ENCODE measurements around the gene NDE1. TPM values are rescaled to one million over a fixed set of nuclear protein-coding genes. Genes with fewer than 3 reads are reported as not detected.
A peak's percentile ranks its signal among the peaks of the same experiment; 100 is the strongest.

The NDE1 gene
- total RNA-seq, 1 donor from 2014 or later: 31.4 TPM

DNA sequence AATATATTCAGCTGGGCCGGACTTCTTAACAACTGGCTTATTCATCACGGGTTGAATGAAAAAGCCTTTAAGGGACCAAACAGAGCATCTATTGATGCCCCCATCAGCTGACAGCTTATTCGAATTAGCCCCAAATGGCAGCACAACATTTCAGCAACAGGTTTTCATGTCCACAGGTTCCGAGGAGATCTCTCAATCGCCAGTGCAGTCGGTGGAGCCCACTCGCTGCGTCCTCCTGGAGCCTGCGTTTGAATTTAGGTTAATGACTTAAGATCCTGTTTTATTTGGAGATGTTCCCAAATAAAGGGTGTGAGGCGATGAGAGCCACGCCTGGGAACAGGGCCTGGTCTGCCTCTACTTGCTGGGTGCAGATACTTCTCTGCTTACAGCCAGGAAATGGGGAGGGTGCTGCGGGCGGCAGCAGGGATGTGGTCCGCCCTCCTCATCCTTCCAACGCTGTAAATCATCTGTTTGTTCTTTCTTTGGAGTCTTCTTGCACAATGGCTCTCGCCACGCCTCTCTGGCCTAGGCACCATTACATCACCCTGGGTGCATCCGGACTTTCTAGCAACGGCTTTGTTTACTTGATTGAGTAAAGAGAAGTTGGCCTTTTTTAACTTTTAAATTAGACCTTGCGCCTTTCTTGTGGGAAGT is 22.6 kb downstream of the NDE1 start:
- Histone ChIP-seq H3K4me3 (ENCODE audit: insufficient read depth, low read depth, low read length) (peak overlapping the region; percentile 11), H3K9me3 (ENCODE audit: insufficient read depth, low read depth, low read length) (no peaks in the 10 kb centered on the region), H4K20me1 (ENCODE audit: insufficient read depth, low read length) (peaks cover 6% of the 10 kb centered on the region), H3K27ac (ENCODE audit: low read depth, low read length) (peak overlapping the region; percentile 79), H3K9ac (ENCODE audit: low read length) (peak overlapping the region; percentile 70), H3K4me1 (ENCODE audit: insufficient read depth, low read length) (peaks cover 12% of the 10 kb centered on the region), H3K36me3 (ENCODE audit: insufficient read depth, low read length) (peaks cover 17% of the 10 kb centered on the region), H2AFZ (ENCODE audit: low read depth, low read length) (peak overlapping the region; percentile 55), H3K4me2 (ENCODE audit: low read length) (peak overlapping the region; percentile 75), H3K27me3 (ENCODE audit: insufficient read depth, low read length) (no peaks in the 10 kb centered on the region), H3K79me2 (ENCODE audit: insufficient read depth, low read length) (peaks cover 26% of the 10 kb centered on the region)
- Mint-ChIP-seq H3K9me3 (ENCODE audit: unreplicated experiment) (no peaks in the 10 kb centered on the region), H3K4me1 (ENCODE audit: low read depth, unreplicated experiment) (peaks cover 4% of the 10 kb centered on the region), H3K27me3 (ENCODE audit: low read depth, unreplicated experiment) (no peaks in the 10 kb centered on the region), H3K4me3 (ENCODE audit: unreplicated experiment) (no peak overlapping the region), H3K36me3 (ENCODE audit: low read depth, unreplicated experiment) (peaks cover 3% of the 10 kb centered on the region), H3K27ac (ENCODE audit: unreplicated experiment) (peak overlapping the region; percentile 58)
- TF ChIP-seq, protein P1, sequence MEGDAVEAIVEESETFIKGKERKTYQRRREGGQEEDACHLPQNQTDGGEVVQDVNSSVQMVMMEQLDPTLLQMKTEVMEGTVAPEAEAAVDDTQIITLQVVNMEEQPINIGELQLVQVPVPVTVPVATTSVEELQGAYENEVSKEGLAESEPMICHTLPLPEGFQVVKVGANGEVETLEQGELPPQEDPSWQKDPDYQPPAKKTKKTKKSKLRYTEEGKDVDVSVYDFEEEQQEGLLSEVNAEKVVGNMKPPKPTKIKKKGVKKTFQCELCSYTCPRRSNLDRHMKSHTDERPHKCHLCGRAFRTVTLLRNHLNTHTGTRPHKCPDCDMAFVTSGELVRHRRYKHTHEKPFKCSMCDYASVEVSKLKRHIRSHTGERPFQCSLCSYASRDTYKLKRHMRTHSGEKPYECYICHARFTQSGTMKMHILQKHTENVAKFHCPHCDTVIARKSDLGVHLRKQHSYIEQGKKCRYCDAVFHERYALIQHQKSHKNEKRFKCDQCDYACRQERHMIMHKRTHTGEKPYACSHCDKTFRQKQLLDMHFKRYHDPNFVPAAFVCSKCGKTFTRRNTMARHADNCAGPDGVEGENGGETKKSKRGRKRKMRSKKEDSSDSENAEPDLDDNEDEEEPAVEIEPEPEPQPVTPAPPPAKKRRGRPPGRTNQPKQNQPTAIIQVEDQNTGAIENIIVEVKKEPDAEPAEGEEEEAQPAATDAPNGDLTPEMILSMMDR (IDR thresholded peaks at IDR 0.05; ENCODE audit: insufficient read depth, low read depth, low read length): no peak
- TF ChIP-seq EZH2 (IDR thresholded peaks at IDR 0.05; ENCODE audit: insufficient read depth, low read length): no peak
- DNase-seq (ENCODE audit: low read depth): peak; percentile 98
- no peak for FAIRE-seq

DNA sequence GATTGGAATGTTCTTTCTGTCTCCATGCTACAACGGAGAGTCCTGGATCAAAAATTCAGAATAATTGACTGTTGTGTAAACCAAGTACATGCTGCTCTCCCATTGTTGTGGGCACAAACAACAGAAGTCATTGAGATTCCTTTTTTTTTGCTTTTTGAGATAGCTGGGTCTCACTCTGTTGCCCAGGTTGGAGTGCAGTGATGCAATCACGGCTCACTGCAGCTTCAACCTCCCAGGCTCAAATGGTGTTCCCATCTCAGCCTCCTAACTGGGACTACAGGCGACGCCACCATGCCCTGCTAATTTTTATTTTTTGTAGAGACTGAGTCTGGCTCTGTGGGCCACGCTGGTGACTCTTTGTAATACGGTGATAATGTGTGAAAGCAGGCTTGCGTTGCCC is 24.5 kb downstream of the NDE1 start:
- H3K4me3 Mint-ChIP-seq (ENCODE audit: unreplicated experiment): no peak overlapping the region
- H3K4me3 ChIP-seq (ENCODE audit: insufficient read depth, low read depth, low read length): no peak overlapping the region
- no peaks in the 10 kb centered on the region for H3K9me3 ChIP-seq (ENCODE audit: insufficient read depth, low read depth, low read length)
- peaks cover 4% of the 10 kb centered on the region for H3K36me3 Mint-ChIP-seq (ENCODE audit: low read depth, unreplicated experiment)
- H3K9ac ChIP-seq (ENCODE audit: low read length): no peak overlapping the region
- H3K36me3 ChIP-seq (ENCODE audit: insufficient read depth, low read length): peaks cover 10% of the 10 kb centered on the region
- H3K4me1 Mint-ChIP-seq (ENCODE audit: low read depth, unreplicated experiment): peaks cover 4% of the 10 kb centered on the region
- no peaks in the 10 kb centered on the region for H3K9me3 Mint-ChIP-seq (ENCODE audit: unreplicated experiment)
- no peak overlapping the region for H3K27ac ChIP-seq (ENCODE audit: low read depth, low read length)
- no peaks in the 10 kb centered on the region for H3K27me3 ChIP-seq (ENCODE audit: insufficient read depth, low read length)
- H3K4me1 ChIP-seq (ENCODE audit: insufficient read depth, low read length): peaks cover 12% of the 10 kb centered on the region
- TF ChIP-seq, protein P1 (IDR thresholded peaks at IDR 0.05; ENCODE audit: insufficient read depth, low read depth, low read length): no peak
- TF ChIP-seq EZH2 (IDR thresholded peaks at IDR 0.05; ENCODE audit: insufficient read depth, low read length): no peak
- peaks cover 6% of the 10 kb centered on the region for H4K20me1 ChIP-seq (ENCODE audit: insufficient read depth, low read length)
- H3K27ac Mint-ChIP-seq (ENCODE audit: unreplicated experiment): no peak overlapping the region
- no peak overlapping the region for H2AFZ ChIP-seq (ENCODE audit: low read depth, low read length)
- H3K79me2 ChIP-seq (ENCODE audit: insufficient read depth, low read length): peaks cover 26% of the 10 kb centered on the region
- DNase-seq (ENCODE audit: low read depth): no peak
- H3K4me2 ChIP-seq (ENCODE audit: low read length): no peak overlapping the region
- H3K27me3 Mint-ChIP-seq (ENCODE audit: low read depth, unreplicated experiment): no peaks in the 10 kb centered on the region
- FAIRE-seq: no peak

DNA sequence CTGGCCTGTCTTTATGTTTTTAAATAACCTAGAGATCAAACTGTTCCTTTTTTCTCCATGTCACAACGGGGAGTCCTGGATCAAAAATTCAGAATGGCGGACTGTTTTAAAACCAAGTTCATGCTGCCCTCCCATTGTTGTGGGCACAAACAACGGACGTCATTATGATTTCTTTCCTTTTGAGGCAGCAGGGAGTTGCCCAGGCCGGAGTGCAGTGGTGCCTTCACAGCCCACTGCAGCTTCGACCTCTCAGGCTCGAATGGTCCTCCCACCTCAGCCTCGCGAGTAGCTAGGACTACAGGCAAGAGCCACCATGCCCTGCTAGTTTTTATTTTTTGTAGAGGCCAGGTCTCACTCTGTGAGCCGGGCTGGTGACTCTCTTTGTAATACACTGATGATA is 26.5 kb downstream of the NDE1 start:
- FAIRE-seq (no peak), DNase-seq (ENCODE audit: low read depth) (no peak)
- no peak overlapping the region for H2AFZ ChIP-seq (ENCODE audit: low read depth, low read length)
- no peak overlapping the region for H3K9ac ChIP-seq (ENCODE audit: low read length)
- Mint-ChIP-seq H3K9me3 (ENCODE audit: unreplicated experiment) (no peaks in the 10 kb centered on the region), H3K4me3 (ENCODE audit: unreplicated experiment) (peak overlapping the region; percentile 47), H3K36me3 (ENCODE audit: low read depth, unreplicated experiment) (peaks cover 4% of the 10 kb centered on the region), H3K27ac (ENCODE audit: unreplicated experiment) (no peak overlapping the region), H3K27me3 (ENCODE audit: low read depth, unreplicated experiment) (no peaks in the 10 kb centered on the region), H3K4me1 (ENCODE audit: low read depth, unreplicated experiment) (peaks cover 4% of the 10 kb centered on the region)
- H3K9me3 ChIP-seq (ENCODE audit: insufficient read depth, low read depth, low read length): no peaks in the 10 kb centered on the region
- peaks cover 26% of the 10 kb centered on the region for H3K79me2 ChIP-seq (ENCODE audit: insufficient read depth, low read length)
- H3K4me3 ChIP-seq (ENCODE audit: insufficient read depth, low read depth, low read length): no peak overlapping the region
- no peak overlapping the region for H3K27ac ChIP-seq (ENCODE audit: low read depth, low read length)
- H3K27me3 ChIP-seq (ENCODE audit: insufficient read depth, low read length): no peaks in the 10 kb centered on the region
- H3K4me1 ChIP-seq (ENCODE audit: insufficient read depth, low read length): peaks cover 12% of the 10 kb centered on the region
- no peak for TF ChIP-seq EZH2 (IDR thresholded peaks at IDR 0.05; ENCODE audit: insufficient read depth, low read length)
- TF ChIP-seq, protein P1 (IDR thresholded peaks at IDR 0.05; ENCODE audit: insufficient read depth, low read depth, low read length): no peak
- H3K4me2 ChIP-seq (ENCODE audit: low read length): no peak overlapping the region
- H4K20me1 ChIP-seq (ENCODE audit: insufficient read depth, low read length): peaks cover 6% of the 10 kb centered on the region
- peaks cover 3% of the 10 kb centered on the region for H3K36me3 ChIP-seq (ENCODE audit: insufficient read depth, low read length)
